Spleen (tissue), 7 donors: ENCODE results near the gene NDUFS8.

ENCODE experiments used
- CTCF ChIP-seq, 11 experiments: fragments of 200-600 bp in 7 of 11; fragments of 450-650 bp in 4 of 11; sonication (generic) in 4 of 11; IDR thresholded peaks in 8 of 11; conservative IDR thresholded peaks in 3 of 11; 1 replicate in 7 of 11; 2 replicates in 4 of 11; pipeline versions ENCODE4 v1.4.0 to v1.8.0; 2016 to 2021; ENCODE audit warnings: antibody characterized with exemption in 11 of 11, inconsistent platforms in 4 of 11, mild to moderate bottlenecking in 1 of 11
- POLR2A ChIP-seq, 3 donors: fragments of 450-650 bp; IDR thresholded peaks; one replicate each; pipeline ENCODE4 v1.5.1; 2017; ENCODE audit warnings: antibody characterized with exemption in 3 of 3, mild to moderate bottlenecking in 1 of 3
- donor health status: DM: no; HTN: no; CAD: no; lungs with moderate emphysema.
- donor health status: DM: no; HTN: no; CAD: no.
- donor health status: DM: no; HTN: no; CAD: no.

GRCh38 chr11:68061508-68061907, 31.0 kb downstream of the NDUFS8 start:
- TF ChIP-seq CTCF (IDR thresholded peaks at IDR 0.05 in 8 of 11, conservative IDR thresholded peaks at IDR 0.05 in 3 of 11) (no peak), POLR2A (IDR thresholded peaks at IDR 0.05) (no peak)
